ENCODE results near the gene MPRIP.

The MPRIP gene

DNA sequence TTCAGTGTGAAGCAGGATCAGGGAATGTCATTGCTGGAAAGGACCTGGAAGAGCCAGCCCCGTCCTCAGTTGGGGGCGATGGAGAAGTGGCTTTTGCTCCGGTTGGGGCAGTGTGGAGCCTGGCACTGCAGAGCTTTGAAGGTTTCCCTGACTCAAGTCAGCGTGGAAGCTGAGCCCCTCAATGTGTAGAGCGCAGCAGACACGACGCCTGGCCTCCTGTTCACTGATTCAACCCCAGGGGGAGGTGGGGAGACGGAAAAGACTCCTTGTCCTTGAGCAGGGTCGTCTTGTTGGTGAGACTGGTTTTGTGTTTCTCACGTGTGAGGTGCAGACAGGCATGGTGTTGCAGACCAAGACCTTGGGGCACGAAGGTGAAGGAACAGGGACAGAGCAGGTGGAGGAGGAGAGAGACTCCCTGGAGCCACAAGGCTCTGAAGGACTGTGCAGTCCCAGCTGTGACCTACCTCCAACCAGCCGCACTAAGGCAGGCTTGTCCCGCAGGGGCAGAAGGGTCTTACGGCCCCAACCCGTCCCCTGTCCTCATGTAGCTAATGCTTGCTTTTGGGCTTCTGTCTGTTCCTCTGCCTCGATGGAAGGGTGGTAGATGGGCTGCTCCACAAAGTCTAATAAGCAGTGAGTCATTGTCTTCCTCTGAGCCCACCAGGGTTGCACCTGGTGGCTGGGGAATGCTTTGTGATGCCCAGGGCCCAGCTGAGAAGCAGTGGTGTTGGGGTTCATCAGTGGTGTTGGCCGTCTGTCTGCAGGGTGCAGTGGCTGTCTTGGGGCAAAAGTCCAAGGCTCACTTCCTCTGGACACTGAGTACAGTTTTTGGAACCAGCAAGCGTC, 47.8 kb downstream of the MPRIP start:
- no peak for DNase-seq

GRCh38 chr17:17090642-17091103, 48.4 kb downstream of the MPRIP start:
- no peak for DNase-seq

GRCh38 chr17:17091276-17091675, 49.0 kb downstream of the MPRIP start:
- DNase-seq = no peak

DNA sequence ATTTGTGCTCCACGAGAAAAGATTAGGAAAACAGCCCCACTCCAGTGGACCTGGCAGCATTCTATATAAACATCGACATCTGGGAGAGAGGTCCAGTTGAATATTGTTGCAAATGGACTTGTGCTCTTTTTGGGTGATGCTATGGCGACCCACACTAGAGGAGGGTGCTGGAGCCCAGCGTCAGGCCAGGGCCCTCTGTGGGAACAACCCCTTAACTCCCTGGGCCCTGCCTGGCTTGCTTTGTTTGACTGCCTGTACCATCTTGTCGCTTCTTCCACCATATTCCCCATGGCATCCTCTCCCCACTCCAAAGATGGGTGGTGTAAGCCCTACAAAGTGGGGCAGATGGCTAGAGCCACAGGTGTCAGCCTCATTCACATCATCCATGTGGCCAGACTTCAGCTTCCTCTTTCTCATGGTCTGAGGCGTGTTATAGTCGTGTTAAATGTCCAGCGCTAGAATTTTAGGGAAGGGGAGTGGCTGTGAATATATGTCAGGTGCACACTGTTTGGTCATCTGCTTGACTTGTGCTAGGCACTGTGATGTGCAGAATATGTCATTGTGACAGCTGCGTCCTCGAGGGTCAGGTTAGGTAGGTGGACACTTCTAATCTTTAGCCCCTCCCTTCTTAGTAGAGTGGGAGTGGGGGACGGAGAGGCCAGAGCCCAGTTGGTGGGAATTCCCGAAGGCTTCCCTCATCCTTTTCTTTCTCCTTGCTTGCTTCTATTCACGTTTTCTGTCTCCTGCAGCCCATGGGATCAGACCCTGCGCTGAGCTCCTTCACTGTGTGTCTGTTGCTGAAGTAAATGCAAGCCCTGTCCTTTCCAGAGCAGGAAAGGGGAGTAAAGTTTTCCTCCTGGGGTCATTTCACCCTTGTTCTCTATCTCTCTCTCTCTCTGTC, 49.8 kb downstream of the MPRIP start:
- no peak for DNase-seq

DNA sequence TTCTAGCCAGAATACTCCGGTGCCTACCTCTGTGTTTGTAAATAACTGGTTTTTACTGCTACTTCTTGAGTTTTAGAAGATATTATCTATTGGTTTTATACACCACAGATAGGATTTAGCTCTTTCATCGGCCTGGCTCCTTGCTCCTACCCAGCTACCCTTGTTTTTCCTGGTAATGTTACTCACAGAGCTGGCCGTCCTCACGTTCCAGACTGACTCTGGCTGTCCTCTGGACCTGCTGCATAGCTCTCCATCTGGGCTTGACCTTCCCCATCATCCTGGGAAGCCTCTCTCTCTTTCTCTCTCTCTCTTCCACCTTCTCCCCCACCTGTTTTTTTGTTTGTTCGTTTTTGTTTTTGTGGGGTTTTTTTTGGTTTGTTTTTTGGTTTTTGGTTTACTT, 51.5 kb downstream of the MPRIP start:
- DNase-seq = no peak

GRCh38 chr17:17096438-17097178, 54.4 kb downstream of the MPRIP start:
- DNase-seq = no peak

DNA sequence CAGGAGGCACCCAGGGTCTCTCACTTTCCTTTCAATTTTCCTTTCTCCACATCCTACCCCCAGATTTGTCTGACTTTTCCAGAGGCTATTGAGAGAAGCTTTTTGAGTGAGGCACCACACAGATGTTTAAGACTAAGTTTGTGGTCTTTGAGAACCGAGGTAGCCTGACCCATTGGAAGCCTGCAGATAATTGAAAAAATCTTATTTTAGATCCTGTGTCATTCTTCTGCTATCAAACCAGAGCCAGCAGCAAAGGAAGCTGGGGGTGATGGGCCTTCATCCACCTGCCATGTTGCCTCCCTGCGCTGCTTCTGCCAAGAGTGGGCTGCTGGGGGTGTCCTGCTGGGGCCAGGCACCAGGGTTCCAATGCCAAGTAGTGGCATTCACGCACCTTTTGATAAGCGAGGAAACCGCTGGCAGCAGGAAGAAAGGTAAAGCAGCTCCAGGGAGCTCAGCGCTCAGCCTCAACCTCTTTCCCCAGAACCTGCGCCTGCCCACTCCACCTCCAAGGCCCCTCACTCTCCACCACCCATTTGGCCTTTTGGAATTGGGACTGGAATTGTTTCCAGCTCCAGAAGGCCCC, 55.6 kb downstream of the MPRIP start:
- DNase-seq = no peak

DNA sequence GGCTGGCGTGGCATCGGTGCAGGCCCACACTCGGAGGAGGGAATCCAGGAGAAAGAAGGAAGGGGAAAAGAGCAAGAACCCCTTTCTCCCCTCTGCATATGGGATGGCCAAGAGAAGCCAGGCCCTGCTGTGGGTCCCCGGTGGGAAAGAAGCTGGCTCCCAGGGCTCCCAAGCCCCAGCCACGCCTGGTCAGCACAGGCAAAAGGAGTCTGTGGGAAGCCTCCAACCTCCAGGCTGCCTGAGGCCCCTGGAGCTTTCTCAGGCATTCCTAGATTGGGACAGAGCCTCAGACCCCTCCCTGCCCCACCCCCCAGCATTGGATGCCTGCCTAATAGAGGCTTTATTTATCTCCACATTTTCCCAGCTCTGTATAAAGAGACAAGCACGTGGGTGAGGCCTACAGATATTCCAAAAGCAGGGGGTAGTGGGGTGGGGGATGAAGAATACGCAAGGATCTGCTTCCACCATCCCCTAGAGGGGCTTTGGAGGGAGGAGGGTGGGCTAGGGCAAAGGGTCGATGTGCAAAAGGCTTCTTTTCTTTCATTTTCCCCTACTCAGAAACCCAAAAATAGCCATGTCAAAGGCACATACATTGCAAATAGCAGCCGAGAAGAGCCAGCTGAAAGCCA, 56.4 kb downstream of the MPRIP start:
- DNase-seq = no peak

- no peak for DNase-seq
These were observed 59.9 kb downstream of the MPRIP start for GRCh38 chr17:17102176-17102575.

GRCh38 chr17:17103160-17103559, 60.9 kb downstream of the MPRIP start:
- DNase-seq = no peak

DNA sequence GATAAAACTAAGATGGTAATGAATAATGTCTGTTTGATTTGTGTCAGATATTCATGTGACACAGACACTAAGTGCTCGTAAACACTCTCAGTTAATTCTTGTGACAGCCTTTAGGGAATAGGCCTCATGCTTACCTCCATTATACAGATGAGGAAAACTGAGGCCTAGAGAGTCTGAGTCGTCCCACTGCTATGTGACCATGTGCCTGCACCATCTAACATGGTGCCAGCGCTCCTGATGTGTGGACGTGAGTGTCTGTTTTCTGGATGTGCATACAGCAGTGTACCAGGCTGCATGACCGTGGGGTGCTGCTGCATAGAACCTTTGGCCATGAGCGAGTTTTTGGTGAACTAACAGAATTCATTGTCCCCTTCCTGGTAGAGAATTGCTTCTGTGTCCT, 61.8 kb downstream of the MPRIP start:
- no peak for DNase-seq

- no peak for DNase-seq
These were observed 62.2 kb downstream of the MPRIP start for GRCh38 chr17:17104494-17104893.

GRCh38 chr17:17105976-17106375, 63.7 kb downstream of the MPRIP start:
- no peak for DNase-seq

- no peak for DNase-seq
These were observed 64.5 kb downstream of the MPRIP start for GRCh38 chr17:17106756-17107155.

- no peak for DNase-seq
These were observed 65.0 kb downstream of the MPRIP start for GRCh38 chr17:17107281-17107680.

- DNase-seq = no peak
These were observed 65.7 kb downstream of the MPRIP start for GRCh38 chr17:17107891-17108431.

- no peak for DNase-seq
These were observed 66.3 kb downstream of the MPRIP start for GRCh38 chr17:17108451-17109049.

DNA sequence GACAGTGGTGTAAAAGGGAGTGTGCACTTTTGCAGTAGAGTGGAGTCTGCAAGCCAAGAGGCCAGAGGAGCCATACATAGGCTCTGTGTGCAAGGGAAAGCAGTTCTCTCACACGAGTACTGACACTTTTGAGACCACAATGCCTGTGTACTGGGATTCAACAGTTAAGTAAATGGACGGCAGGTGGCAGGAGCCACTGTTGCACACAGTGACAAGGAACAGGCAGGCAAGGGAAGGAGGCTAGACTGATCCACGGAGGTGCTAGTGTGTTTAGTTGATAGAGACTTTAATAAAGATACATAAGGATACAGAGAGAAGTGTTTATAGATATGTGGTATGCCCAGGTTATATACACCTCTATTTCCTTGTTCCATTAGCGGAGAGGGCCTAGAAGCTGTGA, 67.0 kb downstream of the MPRIP start:
- DNase-seq = no peak

DNA sequence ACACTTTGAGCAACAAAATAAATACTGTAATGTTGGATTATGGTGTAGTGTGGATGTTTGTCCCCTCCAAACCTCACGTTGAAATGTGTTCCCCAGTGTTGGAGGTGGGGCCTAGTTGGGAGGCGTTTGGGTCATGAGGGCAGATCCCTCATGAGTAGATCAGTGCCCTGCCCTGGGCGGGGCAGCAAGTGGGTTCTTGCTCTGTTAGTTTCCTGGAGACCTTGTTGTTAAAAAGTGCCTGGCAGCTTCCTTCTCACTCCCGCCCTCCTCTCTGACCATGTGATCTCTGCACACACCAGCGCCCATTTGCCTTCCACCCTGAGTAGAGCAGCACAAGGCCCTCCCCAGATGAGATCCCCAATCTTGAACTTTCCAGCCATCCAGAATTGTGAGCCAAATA, 67.7 kb downstream of the MPRIP start:
- DNase-seq = no peak

DNA sequence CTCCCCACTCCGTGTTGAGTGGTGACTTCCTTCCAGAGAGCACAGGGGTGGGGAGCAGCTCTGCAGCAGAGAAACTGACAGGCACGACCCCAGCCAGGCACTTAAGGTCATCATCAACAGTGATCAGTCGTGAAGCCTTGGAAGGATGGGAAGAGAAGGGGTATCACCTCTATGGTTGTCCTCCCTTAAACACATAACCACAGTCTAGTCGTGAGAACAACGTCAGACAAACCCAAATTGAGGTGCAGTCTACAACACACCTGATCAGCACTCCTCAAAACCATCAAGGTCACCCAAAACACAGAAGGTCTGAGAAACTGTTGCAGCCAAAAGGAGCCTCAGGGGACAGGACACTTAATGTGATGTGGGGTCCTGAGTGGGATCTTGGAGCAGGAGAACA, 68.3 kb downstream of the MPRIP start:
- no peak for DNase-seq

Measured in SW 1271 (cell line).